HG03159 (cell line): ENCODE data around the gene C4orf50.

Experiments used
- ATAC-seq: cut with Tn5 transposase; IDR thresholded peaks from one replicate; pipeline ENCODE4 v1.9.1; 2021; ENCODE audit warnings: mild to moderate bottlenecking, moderate library complexity; ENCODE audit not compliant: unreplicated experiment

C4orf50 gene

GRCh38 chr4:5894266-5894665 lies 124.0 kb downstream of the C4orf50 start:
- no peak for ATAC-seq

GRCh38 chr4:5893591-5893990 lies 124.6 kb downstream of the C4orf50 start:
- ATAC-seq = no peak

GRCh38 chr4:5893004-5893580 lies 125.1 kb downstream of the C4orf50 start, which contains the start of gene CRMP1:
Gene CRMP1, minus strand, starts transcription at chr4:5893086. Its CDS starts 117 bp downstream, at chr4:5892969.
- no peak for ATAC-seq

- no peak for ATAC-seq
These were observed 125.8 kb downstream of the C4orf50 start for GRCh38 chr4:5892323-5893003.

GRCh38 chr4:5891563-5892322 lies 126.5 kb downstream of the C4orf50 start:
- no peak for ATAC-seq

DNA sequence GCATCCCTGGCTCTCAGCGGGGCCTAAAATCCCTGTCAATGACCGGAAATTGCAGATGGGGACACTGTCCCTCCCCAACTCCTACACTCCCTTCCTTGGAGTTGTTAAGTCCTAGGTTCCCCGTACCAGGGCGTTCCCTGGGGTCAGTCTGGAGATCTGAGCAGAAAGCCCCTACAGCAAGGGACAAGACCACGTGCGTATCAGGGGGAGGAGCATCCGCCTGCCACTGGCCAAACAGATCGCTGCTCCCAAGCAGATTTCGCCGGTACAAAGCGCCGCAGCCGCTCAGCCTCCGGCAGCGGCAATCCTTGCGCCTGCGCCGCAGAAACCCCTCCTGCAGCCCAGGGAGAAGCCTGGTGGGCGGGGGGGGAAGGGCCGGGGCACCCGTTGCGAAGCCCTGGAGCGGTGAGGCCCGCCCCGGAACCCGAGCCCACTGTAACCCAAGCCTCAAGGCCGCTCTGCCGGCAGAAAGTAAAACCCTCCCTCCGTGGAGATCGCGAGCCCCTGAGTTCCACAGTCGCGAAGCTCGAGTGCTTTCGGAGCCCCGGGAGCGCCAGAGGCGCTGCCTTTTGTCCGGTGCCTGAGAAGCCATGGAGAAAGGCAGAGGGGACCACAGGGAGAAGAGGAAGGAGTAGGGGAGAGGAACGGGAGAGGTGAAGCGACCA lies 128.0 kb downstream of the C4orf50 start:
- ATAC-seq = no peak

DNA sequence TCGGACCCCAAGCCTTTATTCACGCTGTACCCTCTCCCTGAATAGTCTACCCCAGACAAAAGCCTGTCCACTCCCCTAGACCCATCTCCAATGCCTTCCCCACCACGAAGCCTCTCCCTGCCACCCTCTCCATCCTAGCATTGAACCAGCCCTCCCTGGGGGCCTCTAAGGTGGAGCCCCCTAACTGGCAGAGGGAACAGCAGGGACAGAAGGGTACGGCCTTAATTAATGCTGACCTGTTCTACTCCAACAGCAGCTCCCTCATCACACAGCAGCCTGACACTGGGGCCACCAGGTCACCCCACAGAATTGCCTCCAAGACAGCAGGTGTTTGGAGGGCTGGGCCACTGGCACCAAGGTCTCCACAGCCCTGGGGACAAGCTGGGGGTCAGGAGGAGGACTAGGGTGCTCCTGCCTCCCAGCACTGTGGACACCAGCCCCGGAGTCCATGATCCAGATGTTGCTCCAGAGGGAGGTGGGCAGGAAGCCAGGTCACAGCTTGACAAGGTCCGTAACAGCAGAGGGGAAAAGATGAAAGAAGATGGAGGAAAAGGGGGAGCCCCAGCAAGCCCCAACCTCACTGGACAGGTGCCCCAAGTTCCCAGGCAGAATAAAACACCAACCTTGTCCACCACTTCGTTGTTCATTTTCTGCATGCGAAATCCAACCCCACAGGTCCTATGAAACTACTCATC lies 129.1 kb downstream of the C4orf50 start:
- no peak for ATAC-seq

DNA sequence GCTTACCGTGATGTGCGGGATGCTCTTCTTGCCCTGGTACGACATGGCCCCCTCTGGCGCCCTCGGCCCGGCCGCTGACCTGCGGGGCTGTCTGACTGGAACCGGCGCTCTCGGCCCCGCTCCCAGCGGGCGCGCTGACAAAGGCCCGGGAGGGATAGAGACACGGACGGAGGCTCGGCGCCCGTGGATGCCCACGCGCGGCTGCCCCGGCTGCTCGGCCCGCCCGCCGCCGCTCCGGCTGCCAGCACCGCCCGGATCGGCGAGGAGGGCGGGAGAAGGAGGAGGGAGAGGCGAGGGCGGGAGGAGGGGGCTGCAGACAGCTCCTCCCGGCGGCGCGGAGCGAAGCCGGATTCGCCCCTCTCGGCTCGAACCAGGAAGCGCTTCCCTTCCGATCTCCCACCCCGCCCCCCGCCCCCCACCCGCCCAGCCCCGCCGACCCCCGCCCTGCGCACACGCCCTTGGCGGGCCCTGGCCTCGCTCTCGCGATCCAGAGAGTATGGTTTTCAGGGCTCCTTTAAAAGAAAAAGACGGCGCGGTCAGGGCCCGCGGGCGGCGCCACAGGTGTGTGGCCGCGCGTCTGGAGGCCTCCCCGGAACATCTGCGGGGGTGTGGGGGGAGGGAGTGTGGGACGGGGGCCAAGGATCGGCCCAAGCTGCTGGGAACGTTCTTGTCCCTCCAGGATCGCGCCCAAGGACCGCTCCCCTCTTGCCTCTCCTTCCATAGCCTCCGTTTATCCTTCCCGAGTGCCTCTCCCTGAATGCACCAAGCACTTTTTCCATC lies 129.8 kb downstream of the C4orf50 start:
- no peak for ATAC-seq

- ATAC-seq = no peak
These were observed 130.6 kb downstream of the C4orf50 start for GRCh38 chr4:5887361-5888221.

- no peak for ATAC-seq
These were observed 131.2 kb downstream of the C4orf50 start for GRCh38 chr4:5887011-5887360.

DNA sequence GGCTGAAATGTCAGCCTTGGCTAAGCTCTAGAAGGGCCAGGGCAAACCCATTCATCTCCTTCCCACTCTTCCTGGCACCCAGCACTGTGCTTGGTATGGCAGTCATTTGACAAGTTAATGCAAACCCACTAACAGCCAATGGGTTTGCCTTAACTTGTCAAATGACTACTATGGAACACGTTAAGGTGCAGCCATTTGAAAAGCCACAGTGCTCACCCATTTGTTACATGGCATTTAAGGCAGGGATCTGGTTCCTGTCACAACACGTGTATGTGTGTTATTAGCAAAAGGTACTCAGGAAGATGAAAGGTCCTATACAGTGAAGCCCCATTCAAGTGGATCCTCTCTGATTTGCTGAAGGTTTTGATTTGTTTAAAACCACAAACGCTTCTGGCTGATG lies 132.5 kb downstream of the C4orf50 start:
- ATAC-seq = no peak

GRCh38 chr4:5884796-5885195 lies 133.4 kb downstream of the C4orf50 start:
- no peak for ATAC-seq

DNA sequence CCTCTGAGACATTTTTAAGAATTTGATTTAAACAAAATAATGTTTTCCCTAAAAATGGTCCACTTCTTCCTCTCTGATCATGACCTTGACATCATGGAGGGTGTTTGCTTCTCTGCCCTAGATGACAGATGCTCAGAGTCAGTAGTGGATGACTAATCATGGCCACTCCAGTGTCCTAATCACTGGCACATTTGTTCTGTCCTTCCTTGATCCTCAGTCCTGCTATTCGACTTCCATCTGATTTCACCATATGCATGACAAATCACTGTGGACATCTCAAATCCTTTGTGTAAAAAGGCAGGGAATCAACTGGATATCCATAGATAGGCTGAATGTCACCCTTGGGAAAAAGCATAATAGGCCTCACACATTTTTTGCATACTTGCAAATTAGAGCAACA lies 134.3 kb downstream of the C4orf50 start:
- ATAC-seq = no peak

GRCh38 chr4:5882947-5883346 lies 135.3 kb downstream of the C4orf50 start:
- no peak for ATAC-seq

DNA sequence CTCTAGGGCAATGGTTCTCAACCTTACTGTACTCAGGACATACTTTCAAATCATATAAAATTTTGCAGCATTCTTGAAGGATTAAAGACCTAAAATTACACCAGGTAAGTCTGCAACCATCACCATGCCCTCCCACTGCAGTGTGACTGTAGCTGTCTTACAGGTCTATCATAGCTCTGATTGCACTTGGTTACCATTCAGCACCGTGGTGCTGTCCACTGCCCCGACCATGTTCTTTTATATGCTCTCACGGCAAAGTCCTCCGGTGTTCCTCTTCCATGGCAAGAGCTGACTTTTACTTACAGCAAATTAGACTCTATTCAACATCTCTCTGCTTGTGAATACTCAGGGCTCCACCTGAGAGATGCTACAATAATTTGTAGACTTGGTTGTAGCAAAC lies 136.9 kb downstream of the C4orf50 start:
- no peak for ATAC-seq

- ATAC-seq = no peak
These were observed 139.9 kb downstream of the C4orf50 start for GRCh38 chr4:5878359-5878758.

DNA sequence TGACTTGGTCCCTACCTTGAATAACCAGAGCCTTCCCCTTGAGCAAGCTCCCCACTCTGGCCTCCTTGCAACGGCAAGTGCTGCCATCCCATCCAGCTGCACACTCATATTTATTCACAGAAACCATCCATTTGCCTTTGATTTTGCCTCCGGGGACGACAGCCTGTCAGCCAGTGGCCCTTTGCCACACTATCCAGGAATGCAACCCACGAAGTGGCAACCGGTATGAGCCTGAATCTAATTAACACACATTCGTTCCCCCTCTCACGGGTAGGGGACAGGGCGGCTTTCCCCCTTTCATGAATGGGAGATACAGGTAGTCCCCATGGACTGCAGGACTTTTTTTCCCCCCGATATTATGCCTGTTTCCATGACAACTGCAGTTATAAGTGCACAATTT lies 140.8 kb downstream of the C4orf50 start:
- ATAC-seq = no peak

GRCh38 chr4:5874811-5875449 lies 143.3 kb downstream of the C4orf50 start:
- no peak for ATAC-seq

GRCh38 chr4:5870701-5871100 lies 147.5 kb downstream of the C4orf50 start:
- no peak for ATAC-seq
